ENCODE measurements around the gene PCDH8.

The PCDH8 gene

DNA sequence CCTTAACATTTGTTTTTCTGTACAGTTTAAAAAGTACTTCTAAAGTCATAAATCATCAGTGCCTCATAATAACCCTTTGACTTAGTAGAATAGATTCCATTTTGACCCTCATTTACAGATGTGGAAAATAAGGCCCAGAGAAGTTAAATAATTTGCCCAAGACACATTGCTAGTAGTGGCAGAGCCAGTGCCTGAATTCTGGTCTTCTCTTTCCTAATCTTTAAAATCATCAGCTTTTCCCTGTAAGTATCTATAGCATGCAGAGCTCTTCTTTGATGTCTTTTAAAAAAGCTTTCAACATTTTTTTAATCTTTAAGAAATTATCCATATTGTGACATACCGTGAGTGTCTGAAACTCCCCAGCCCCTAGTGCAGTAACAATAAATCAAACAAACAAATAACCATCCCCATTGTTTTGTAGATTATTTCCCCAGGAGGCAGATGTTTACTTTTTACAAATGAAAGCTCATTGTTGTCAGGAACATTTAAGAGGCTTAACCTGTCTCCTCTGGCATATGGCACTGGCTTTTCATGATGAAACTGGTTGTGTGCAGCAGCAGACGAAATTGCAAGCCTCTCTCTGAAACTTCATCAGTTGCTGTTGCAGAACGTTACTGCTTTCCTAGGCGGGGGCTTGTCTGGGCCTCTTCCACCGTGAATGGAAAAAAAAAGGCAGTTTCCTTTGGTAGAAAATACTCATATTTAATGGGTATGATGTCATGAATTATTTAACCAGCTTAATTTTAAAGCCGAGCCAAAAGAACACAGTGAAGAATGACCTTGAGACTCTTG, 31.7 kb upstream of the PCDH8 start:
- no peaks in the 10 kb centered on the region for H3K4me1 ChIP-seq (ENCODE audit: control insufficient read depth in 1 of 2, insufficient read depth in 1 of 2, low read depth in 1 of 2, low read length in 1 of 2)
- no peak overlapping the region for H3K4me3 ChIP-seq (ENCODE audit: low read depth in 1 of 2, low read length in 1 of 2)
- peaks cover 64% of the 10 kb centered on the region for H3K27me3 ChIP-seq
- H3K27ac ChIP-seq: no peak overlapping the region
- no peaks in the 10 kb centered on the region for H3K9me3 ChIP-seq
- H3K36me3 ChIP-seq: no peaks in the 10 kb centered on the region
- TF ChIP-seq CTCF (IDR thresholded peaks at IDR 0.05): no peak

DNA sequence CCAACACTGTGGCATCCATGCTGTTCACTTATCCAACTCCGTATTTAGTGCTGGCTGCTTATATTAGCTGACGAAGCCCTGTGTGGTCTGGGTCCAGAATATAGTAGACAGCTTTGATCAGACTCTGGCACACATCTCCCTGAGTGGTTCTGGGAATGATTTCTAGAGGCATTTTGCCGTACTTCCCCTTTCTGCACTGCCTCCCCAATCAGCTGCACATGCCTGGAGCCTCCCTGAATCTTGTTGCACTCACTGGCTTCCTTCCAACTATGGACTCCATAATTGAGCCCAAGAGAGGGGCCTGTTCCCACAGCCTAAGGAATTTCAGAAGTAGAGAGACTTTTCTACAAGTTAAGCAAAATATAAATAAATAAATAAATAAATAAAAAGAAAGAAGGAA, 30.4 kb upstream of the PCDH8 start:
- H3K4me3 ChIP-seq (ENCODE audit: low read depth in 1 of 2, low read length in 1 of 2): no peak overlapping the region
- H3K4me1 ChIP-seq (ENCODE audit: control insufficient read depth in 1 of 2, insufficient read depth in 1 of 2, low read depth in 1 of 2, low read length in 1 of 2): no peaks in the 10 kb centered on the region
- no peaks in the 10 kb centered on the region for H3K9me3 ChIP-seq
- no peak overlapping the region for H3K27ac ChIP-seq
- H3K27me3 ChIP-seq: peaks cover 53% of the 10 kb centered on the region
- no peak for TF ChIP-seq CTCF (IDR thresholded peaks at IDR 0.05)
- no peaks in the 10 kb centered on the region for H3K36me3 ChIP-seq

DNA sequence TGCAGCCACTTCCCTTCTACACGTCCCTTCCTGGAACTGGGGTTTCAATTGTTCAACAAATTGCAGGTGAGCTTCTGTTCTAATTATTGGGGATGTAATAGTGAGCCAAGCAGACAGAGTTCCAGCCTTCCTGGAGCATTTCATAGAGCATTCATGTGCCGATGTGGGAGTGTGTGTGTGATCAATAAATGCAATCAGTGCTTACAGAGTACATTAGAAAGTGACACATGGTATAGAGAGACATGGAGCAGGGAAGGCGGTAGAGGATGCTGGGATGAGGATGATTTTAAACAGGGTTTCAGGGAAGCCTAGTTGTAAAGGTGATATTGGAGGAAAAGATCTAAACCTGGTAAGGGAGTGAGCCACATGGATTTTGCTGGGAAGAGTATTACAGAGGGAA, 21.7 kb upstream of the PCDH8 start:
- no peaks in the 10 kb centered on the region for H3K36me3 ChIP-seq
- H3K27me3 ChIP-seq: peaks cover 77% of the 10 kb centered on the region
- H3K27ac ChIP-seq: no peak overlapping the region
- no peaks in the 10 kb centered on the region for H3K9me3 ChIP-seq
- no peak overlapping the region for H3K4me3 ChIP-seq (ENCODE audit: low read depth in 1 of 2, low read length in 1 of 2)
- TF ChIP-seq CTCF (IDR thresholded peaks at IDR 0.05): no peak
- H3K4me1 ChIP-seq (ENCODE audit: control insufficient read depth in 1 of 2, insufficient read depth in 1 of 2, low read depth in 1 of 2, low read length in 1 of 2): no peaks in the 10 kb centered on the region

DNA sequence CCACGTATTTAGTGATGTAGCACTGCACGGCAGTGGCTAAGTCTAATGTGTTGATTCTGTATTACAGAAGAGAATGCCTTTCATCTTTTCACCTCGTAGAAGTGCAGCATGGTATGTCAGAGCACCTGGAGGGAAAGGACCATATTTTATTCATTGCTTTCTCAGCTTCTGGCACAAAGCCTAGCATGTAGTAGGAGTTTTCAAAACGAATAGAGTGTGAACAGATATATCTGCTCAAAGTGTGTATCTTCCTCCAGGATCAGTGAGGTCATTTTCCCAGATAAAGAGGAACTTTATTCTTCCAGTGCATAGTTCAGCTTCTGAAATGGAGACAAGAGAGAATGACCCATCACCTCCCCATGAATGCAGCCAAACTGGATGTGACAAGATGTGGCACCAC, 21.2 kb upstream of the PCDH8 start:
- Histone ChIP-seq H3K36me3 (no peaks in the 10 kb centered on the region), H3K4me1 (ENCODE audit: control insufficient read depth in 1 of 2, insufficient read depth in 1 of 2, low read depth in 1 of 2, low read length in 1 of 2) (no peaks in the 10 kb centered on the region), H3K27ac (no peak overlapping the region), H3K4me3 (ENCODE audit: low read depth in 1 of 2, low read length in 1 of 2) (no peak overlapping the region), H3K27me3 (peaks cover 81% of the 10 kb centered on the region), H3K9me3 (no peaks in the 10 kb centered on the region)
- no peak for TF ChIP-seq CTCF (IDR thresholded peaks at IDR 0.05)

DNA sequence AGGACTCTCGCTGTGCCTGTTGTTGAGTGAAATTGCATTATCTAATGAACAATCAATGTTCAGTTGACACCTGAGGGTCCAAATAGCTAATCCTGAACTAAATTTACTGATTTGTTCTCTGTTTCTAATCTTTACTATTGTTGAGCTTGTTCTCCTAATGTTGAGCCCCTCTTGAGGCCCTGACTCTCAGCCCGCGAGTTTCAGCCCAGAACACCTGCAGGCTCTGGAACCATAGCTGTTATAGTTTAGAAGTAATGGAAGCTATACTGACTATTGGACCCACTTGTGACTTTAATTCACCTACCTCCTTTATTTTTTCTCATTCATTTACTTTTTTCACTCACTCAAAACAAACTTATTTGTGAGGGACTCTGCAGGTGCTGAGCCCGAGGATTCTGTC, 20.6 kb upstream of the PCDH8 start:
- no peak for TF ChIP-seq CTCF (IDR thresholded peaks at IDR 0.05)
- H3K27me3 ChIP-seq: peaks cover 85% of the 10 kb centered on the region
- H3K36me3 ChIP-seq: no peaks in the 10 kb centered on the region
- no peak overlapping the region for H3K27ac ChIP-seq
- no peaks in the 10 kb centered on the region for H3K4me1 ChIP-seq (ENCODE audit: control insufficient read depth in 1 of 2, insufficient read depth in 1 of 2, low read depth in 1 of 2, low read length in 1 of 2)
- H3K9me3 ChIP-seq: no peaks in the 10 kb centered on the region
- no peak overlapping the region for H3K4me3 ChIP-seq (ENCODE audit: low read depth in 1 of 2, low read length in 1 of 2)
